Pancreas (tissue), 10 donors: ENCODE data around the gene UBASH3A. TPM values are rescaled to one million over a fixed set of nuclear protein-coding genes. Genes with fewer than 3 reads are reported as not detected.

Experiments
- ATAC-seq, 4 donors: fragments of 200-7000 bp; cut with Tn5 transposase; one replicate each; pipeline versions ENCODE4 v1.8.0 to v1.9.1; 2020; ENCODE audit warnings: mild to moderate bottlenecking in 4 of 4, moderate library complexity in 4 of 4
- DNase-seq, 6 donors: peaks; one replicate each; pipeline ENCODE4 v3.0.0-alpha.2; 2020
- FAIRE-seq: peaks from 2 replicates; lab custom pipeline; 2012; peaks lifted over from hg19 to GRCh38; lab: Jason Lieb, UNC
- H3K27ac ChIP-seq, 4 donors: fragments of 200-600 bp; sonication (generic); 1 replicate in 3 of 4; 2 replicates in 1 of 4; pipeline versions ENCODE4 v1.5.0 to v1.8.0; 2020
- H3K27me3 ChIP-seq, 4 donors: fragments of 200-600 bp; one replicate each; pipeline ENCODE4 v1.8.0; 2021
- H3K36me3 ChIP-seq, 3 donors: fragments of 200-600 bp; sonication (generic) in 1 of 3; one replicate each; pipeline versions ENCODE4 v1.5.0 to v1.8.0; 2020 to 2021
- H3K4me1 ChIP-seq, 3 donors: fragments of 200-600 bp; one replicate each; pipeline ENCODE4 v1.8.0; 2021
- H3K4me3 ChIP-seq, 4 donors: fragments of 200-600 bp; sonication (generic) in 2 of 4; one replicate each; pipeline versions ENCODE4 v1.5.0 to v1.8.0; 2020 to 2021
- H3K9me3 ChIP-seq, 4 donors: fragments of 200-600 bp; one replicate each; pipeline ENCODE4 v1.8.0; 2021
- CTCF ChIP-seq, 4 donors: fragments of 200-600 bp; sonication (generic) in 3 of 4; IDR thresholded peaks; one replicate each; pipeline versions ENCODE4 v1.5.0 to v1.8.0; 2021; ENCODE audit warnings: antibody characterized with exemption in 4 of 4
- WGBS, 2 donors: extraction: QIAGEN DNeasy Blood & Tissue Kit; methylation state at CpG; one replicate each; pipeline ENCODE4 v1.1.7; 2013; 5-methylcytosine and 5-hydroxymethylcytosine counted together
- intact Hi-C, 3 donors: fragments of 100-400 bp; cut with DNase I; formaldehyde crosslinking; loops; one replicate each; pipeline versions ENCODE4 v1.11.1 to v1.14.2; 2022
- polyA plus RNA-seq, 2 donors: library from polyadenylated mRNA; stranded (reverse); fragments of 200-250 nt; gene quantifications; one replicate each; pipeline ENCODE4 v1.2.3, GENCODE V29; 2013
- total RNA-seq, 6 donors: library from RNA; stranded (reverse); fragmentation: NEBNext Ultra II Directional in 4 of 6; extraction: Animal tissue kit (Norgen Biotek cat#: 25700) in 4 of 6; gene quantifications; one replicate each; pipeline versions ENCODE4 v1.2.1 to v1.2.4, GENCODE V29; 2021 to 2023
- donor health status: healthy with polysubstance abuse.
- donor health status: DM: no; HTN: no; CAD: no; lungs with moderate emphysema.
- donor health status: DM: no; HTN: no; CAD: no.
- donor health status: control.
- donor health status: control.
- donor health status: Bipolar disorder and iron deficiency.
- donor health status: DM: yes; HTN: yes; CAD: no.
- donor health status: DM: no; HTN: no; CAD: no.
- donor health status: DM: no; HTN: no; CAD: no.
- donor health status: DM: yes; HTN: yes; CAD: no.

Gene UBASH3A, protein sequence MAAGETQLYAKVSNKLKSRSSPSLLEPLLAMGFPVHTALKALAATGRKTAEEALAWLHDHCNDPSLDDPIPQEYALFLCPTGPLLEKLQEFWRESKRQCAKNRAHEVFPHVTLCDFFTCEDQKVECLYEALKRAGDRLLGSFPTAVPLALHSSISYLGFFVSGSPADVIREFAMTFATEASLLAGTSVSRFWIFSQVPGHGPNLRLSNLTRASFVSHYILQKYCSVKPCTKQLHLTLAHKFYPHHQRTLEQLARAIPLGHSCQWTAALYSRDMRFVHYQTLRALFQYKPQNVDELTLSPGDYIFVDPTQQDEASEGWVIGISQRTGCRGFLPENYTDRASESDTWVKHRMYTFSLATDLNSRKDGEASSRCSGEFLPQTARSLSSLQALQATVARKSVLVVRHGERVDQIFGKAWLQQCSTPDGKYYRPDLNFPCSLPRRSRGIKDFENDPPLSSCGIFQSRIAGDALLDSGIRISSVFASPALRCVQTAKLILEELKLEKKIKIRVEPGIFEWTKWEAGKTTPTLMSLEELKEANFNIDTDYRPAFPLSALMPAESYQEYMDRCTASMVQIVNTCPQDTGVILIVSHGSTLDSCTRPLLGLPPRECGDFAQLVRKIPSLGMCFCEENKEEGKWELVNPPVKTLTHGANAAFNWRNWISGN
- total RNA-seq = under 1 TPM in 5 of 6 donors, not detected in 1; 0.26 to 0.40 (median 0.32) TPM
- polyA plus RNA-seq = under 1 TPM; 0.15 to 0.33 TPM

DNA sequence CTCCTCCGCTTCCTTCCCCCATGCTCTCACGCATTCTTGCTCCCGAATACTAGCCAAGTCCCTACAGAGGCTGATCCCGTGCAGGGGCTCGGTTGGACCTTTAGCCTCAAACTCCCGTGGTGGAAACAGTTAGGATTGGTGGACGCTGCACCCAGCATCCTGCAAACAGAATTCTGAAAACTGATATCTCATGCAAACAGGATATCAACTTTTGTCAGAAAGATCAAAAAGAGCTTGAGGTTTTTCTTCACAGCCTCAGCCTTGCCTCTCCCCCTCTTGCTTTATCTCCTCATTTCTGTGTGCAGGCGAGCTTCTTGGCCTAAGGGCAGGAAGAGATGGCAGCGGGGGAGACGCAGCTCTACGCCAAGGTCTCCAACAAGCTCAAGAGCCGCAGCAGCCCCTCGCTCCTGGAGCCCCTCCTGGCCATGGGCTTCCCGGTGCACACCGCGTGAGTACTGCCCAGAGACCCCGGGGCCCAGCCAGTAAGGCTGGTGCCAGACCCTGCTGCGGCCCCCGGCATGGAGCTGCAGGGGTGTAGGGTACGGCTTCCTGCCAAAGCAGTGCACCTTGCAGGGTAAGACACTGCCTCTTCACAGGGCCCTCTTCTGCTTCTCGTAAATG is at the start of gene UBASH3A:
UBASH3A (plus strand) TSS at position 292 of the 621 bp plus-strand sequence; CDS start at position 336, 44 bp downstream.
- no peaks in the 10 kb centered on the region for H3K9me3 ChIP-seq
- no peak for ATAC-seq
- WGBS, 2 donors = 83 to 89% methylated on average over 21 of the region's 21 CpGs
- DNase-seq = peak in 1 of 6 donors; percentile 52
- FAIRE-seq = no peak
- H3K4me3 ChIP-seq = no peak within 1 kb of the TSS
- H3K27me3 ChIP-seq = no peaks in the 10 kb centered on the region
- no peaks in the 10 kb centered on the region for H3K36me3 ChIP-seq
- intact Hi-C loops = no loop called here
- H3K4me1 ChIP-seq = peaks cover 0 to 4% (median 0%) of the 10 kb centered on the region in 3 donors
- no peak within 1 kb of the TSS for H3K27ac ChIP-seq
- no peak for TF ChIP-seq CTCF (IDR thresholded peaks at IDR 0.05)

DNA sequence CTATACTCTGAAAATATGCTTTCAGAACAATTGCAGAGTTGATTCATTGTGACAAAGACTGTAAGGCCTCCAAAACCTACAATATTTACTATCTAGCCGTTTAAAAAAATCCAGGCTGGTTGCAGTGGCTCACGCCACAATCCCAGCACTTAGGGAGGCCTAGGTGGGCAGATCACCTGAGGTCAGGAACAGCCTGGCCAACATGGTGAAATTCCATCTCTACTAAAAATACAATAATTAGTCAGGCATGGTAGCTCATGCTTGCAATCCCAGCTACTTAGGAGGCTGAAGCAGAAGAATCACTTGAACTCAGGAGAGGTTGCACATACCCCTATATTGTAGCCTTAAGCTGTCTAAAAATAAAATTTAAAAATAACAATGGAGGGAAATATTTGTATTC is 47.7 kb upstream of the UBASH3A start:
- DNase-seq (no peak), ATAC-seq (no peak), FAIRE-seq (no peak)
- no peak for TF ChIP-seq CTCF (IDR thresholded peaks at IDR 0.05)
- Histone ChIP-seq H3K27me3 (no peaks in the 10 kb centered on the region), H3K9me3 (no peaks in the 10 kb centered on the region), H3K4me1 (no peaks in the 10 kb centered on the region), H3K36me3 (no peaks in the 10 kb centered on the region), H3K27ac (no peak overlapping the region), H3K4me3 (no peak overlapping the region)
- intact Hi-C loops = no loop called here
- 71 to 82% methylated on average over 2 of the region's 2 CpGs for WGBS, 2 donors

GRCh38 chr21:42356650-42357049 is 47.1 kb upstream of the UBASH3A start:
- WGBS, 2 donors = 38 to 53% methylated on average over 6 of the region's 6 CpGs
- no peak for FAIRE-seq

DNA sequence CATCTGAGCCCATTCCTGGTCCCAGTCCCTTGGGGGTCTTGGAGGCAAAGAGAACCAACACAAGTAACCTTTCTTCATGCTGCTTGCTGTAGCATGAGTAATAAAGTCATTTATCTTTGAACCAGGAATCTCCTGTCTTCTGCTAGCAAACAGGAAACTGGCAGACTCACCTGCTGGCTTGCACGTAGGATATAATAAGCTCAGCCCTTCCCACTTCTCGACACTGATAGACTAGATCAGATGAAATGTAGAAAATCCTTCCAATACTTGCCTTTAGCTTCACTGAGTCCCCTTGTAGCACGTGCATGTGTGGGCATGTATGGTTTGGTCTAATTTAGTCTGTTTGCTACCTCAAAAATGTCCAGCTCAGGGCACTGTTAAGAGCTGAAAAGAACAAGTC is 46.4 kb upstream of the UBASH3A start:
- intact Hi-C loops = no loop called here
- ATAC-seq (peak in 1 of 4 donors; percentile 56), FAIRE-seq (no peak), DNase-seq (no peak)
- 47 to 56% methylated on average over 3 of the region's 3 CpGs for WGBS, 2 donors
- no peaks in the 10 kb centered on the region for H3K9me3 ChIP-seq
- no peak for TF ChIP-seq CTCF (IDR thresholded peaks at IDR 0.05)
- H3K27me3 ChIP-seq = no peaks in the 10 kb centered on the region
- no peaks in the 10 kb centered on the region for H3K4me1 ChIP-seq
- no peaks in the 10 kb centered on the region for H3K36me3 ChIP-seq
- H3K27ac ChIP-seq = no peak overlapping the region
- no peak overlapping the region for H3K4me3 ChIP-seq

More at GRCh38 chr21:42356650-42357049, 47.1 kb upstream of the UBASH3A start:
- ATAC-seq (no peak), DNase-seq (no peak)
- H3K9me3 ChIP-seq = no peaks in the 10 kb centered on the region
- intact Hi-C loops = no loop called here
- H3K36me3 ChIP-seq = no peaks in the 10 kb centered on the region
- no peak overlapping the region for H3K27ac ChIP-seq
- no peaks in the 10 kb centered on the region for H3K4me1 ChIP-seq
- H3K4me3 ChIP-seq = no peak overlapping the region
- no peak for TF ChIP-seq CTCF (IDR thresholded peaks at IDR 0.05)
- no peaks in the 10 kb centered on the region for H3K27me3 ChIP-seq
